Right cardiac atrium (tissue), 5 donors: ENCODE measurements around the gene CNN3. TPM values are rescaled to one million over a fixed set of nuclear protein-coding genes. Genes with fewer than 3 reads are reported as not detected.

Source experiments
- ATAC-seq, 2 donors: fragments of 200-7000 bp; cut with Tn5 transposase; one replicate each; pipeline versions ENCODE4 v1.8.0 to v1.9.1; 2020; ENCODE audit warnings: moderate library complexity in 2 of 2, mild to moderate bottlenecking in 1 of 2
- DNase-seq, 3 donors: peaks; one replicate each; pipeline ENCODE4 v3.0.0-alpha.2; 2020
- H3K27ac ChIP-seq: one replicate; pipeline ENCODE4 v1.5.1; 2013; ENCODE audit warnings: mild to moderate bottlenecking, low read length, control low read depth, moderate library complexity
- H3K27me3 ChIP-seq: one replicate; pipeline ENCODE4 v1.6.1; 2013; ENCODE audit not compliant: control insufficient read depth, insufficient read depth
- H3K4me1 ChIP-seq: one replicate; pipeline ENCODE4 v1.6.1; 2013; ENCODE audit warnings: low read length; ENCODE audit not compliant: control insufficient read depth, insufficient read depth
- H3K4me3 ChIP-seq: one replicate; pipeline ENCODE4 v1.5.1; 2013; ENCODE audit warnings: low read length, control low read depth
- H3K9me3 ChIP-seq: one replicate; pipeline ENCODE4 v1.6.1; 2013; ENCODE audit warnings: low read length; ENCODE audit not compliant: control insufficient read depth
- WGBS: extraction: QIAGEN DNeasy Blood & Tissue Kit; methylation state at CpG from one replicate; pipeline ENCODE4 v1.1.7; 2013; 5-methylcytosine and 5-hydroxymethylcytosine counted together
- intact Hi-C, 4 donors: fragments of 100-400 bp; cut with DNase I; formaldehyde crosslinking; loops; one replicate each; pipeline versions ENCODE4 v1.11.0 to v1.14.0; 2022 to 2023
- polyA plus RNA-seq: library from polyadenylated mRNA; stranded (reverse); fragments of 200-250 nt; gene quantifications from one replicate; pipeline ENCODE4 v1.2.3, GENCODE V29; 2013
- total RNA-seq, 4 donors: library from RNA; stranded (reverse); fragmentation: NEBNext Ultra II Directional; extraction: Animal tissue kit (Norgen Biotek cat#: 25700); gene quantifications; one replicate each; pipeline ENCODE4 v1.2.1, GENCODE V29; 2021
- donor health status: healthy with polysubstance abuse.
- donor health status: DM: no; HTN: yes; CAD: no.
- donor health status: DM: no; HTN: no; CAD: no.
- donor health status: DM: no; HTN: yes; CAD: no; lungs with severe emphysema.
- donor health status: DM: yes; HTN: yes; CAD: no.

Gene CNN3
- total and polyA plus RNA-seq, 5 donors: 61.2 to 162 (median 111) TPM

- Histone ChIP-seq H3K4me3 (no peak overlapping the region), H3K27me3 (no peaks in the 10 kb centered on the region), H3K27ac (no peak overlapping the region), H3K4me1 (peaks cover 6% of the 10 kb centered on the region), H3K9me3 (no peaks in the 10 kb centered on the region)
- ATAC-seq (no peak), DNase-seq (no peak)
- WGBS: 35% methylated on average over 2 of the region's 2 CpGs
- intact Hi-C loops: loop anchor here in 1 of 4 donors (5.0 kb wide), 1 partner anchor 190 kb away; no protein-coding TSS in a partner anchor
Measured at GRCh38 chr1:94852788-94853187, 74.1 kb downstream of the CNN3 start.

- Histone ChIP-seq H3K27ac (no peak overlapping the region), H3K4me1 (peaks cover 6% of the 10 kb centered on the region), H3K27me3 (no peaks in the 10 kb centered on the region), H3K4me3 (no peak overlapping the region), H3K9me3 (no peaks in the 10 kb centered on the region)
- intact Hi-C loops: loop anchor here in 1 of 4 donors (5.0 kb wide), 1 partner anchor 191 kb away; no protein-coding TSS in a partner anchor
- DNase-seq (peak in 2 of 3 donors; percentile 66 to 79), ATAC-seq (no peak)
- WGBS: 57% methylated on average over 1 of the region's 1 CpG
Measured at GRCh38 chr1:94851571-94851970, 75.3 kb downstream of the CNN3 start.

Other genes starting within 250 kb of the CNN3 start
- 1 to 10 TPM; 4.4 to 6.5 (median 5.6) TPM for gene SLC44A3, start 106.8 kb downstream of the CNN3 start, total RNA-seq
- 2.2 TPM for gene SLC44A3, start 106.8 kb downstream of the CNN3 start, polyA plus RNA-seq
- gene ALG14, start 145.8 kb upstream of the CNN3 start, total RNA-seq: 1 to 10 TPM; 3.4 to 7.4 (median 3.7) TPM
- gene ALG14, start 145.8 kb upstream of the CNN3 start, polyA plus RNA-seq: 0.97 TPM
- 10 to 100 TPM; 70.0 to 91.6 (median 77.6) TPM for gene TLCD4, start 190.2 kb upstream of the CNN3 start, total RNA-seq
- gene TLCD4, start 190.2 kb upstream of the CNN3 start, polyA plus RNA-seq: 18.2 TPM